ENCODE results near the gene POLG. TPM values are rescaled to one million over a fixed set of nuclear protein-coding genes. Genes with fewer than 3 reads are reported as not detected.

POLG gene
- total RNA-seq, 1 donor from 2014 or later: 55.0 TPM

DNA sequence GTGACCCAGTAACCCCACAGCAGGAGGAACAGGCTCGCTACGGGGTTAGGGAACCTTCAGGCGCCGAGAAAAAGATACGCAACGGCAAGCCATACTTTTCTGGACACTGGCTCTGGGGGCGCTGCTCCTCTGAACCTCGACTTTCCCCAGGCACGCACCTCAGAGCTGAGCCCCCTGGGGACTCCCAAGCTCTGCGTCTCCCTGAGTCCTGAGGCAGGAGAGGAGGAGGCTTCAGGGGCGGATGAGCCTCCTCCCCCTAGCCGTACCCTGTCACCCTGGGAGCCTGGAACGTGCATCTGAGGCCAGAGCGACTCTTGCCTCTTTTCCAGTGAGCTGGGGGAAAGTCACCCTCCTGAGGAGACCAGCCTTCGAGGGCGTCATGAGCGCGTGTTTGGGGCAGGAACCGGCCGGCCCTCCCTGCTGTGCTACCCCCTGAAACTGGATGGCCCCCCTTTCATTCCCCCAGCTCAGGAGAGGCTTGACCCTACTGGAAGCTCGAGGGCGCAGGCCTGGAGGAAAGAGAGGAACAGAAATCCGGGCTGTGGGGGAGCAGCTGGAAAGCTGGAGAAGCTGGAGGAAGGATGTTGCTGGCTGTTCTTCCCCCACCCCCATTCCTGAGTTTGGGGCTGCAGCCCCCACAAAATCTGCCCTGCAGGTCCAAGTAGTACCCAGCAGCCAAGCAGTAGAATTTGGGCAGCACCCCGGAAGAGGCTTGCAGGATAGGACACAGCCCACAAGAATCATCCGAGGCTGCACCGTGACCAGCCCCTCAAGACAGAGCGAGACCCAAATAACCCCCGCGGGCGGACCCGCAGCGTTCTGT, 25.1 kb upstream of the POLG start:
- Mint-ChIP-seq H3K27ac (no peak overlapping the region), H3K4me3 (peak overlapping the region; percentile 28), H3K9me3 (no peaks in the 10 kb centered on the region), H3K27me3 (peaks cover 91% of the 10 kb centered on the region), H3K36me3 (no peaks in the 10 kb centered on the region), H3K4me1 (ENCODE audit: unreplicated experiment) (no peaks in the 10 kb centered on the region)
- TF ChIP-seq CTCF (conservative IDR thresholded peaks at IDR 0.05): no peak
- DNase-seq (ENCODE audit: extremely low spot score, unreplicated experiment): no peak

DNA sequence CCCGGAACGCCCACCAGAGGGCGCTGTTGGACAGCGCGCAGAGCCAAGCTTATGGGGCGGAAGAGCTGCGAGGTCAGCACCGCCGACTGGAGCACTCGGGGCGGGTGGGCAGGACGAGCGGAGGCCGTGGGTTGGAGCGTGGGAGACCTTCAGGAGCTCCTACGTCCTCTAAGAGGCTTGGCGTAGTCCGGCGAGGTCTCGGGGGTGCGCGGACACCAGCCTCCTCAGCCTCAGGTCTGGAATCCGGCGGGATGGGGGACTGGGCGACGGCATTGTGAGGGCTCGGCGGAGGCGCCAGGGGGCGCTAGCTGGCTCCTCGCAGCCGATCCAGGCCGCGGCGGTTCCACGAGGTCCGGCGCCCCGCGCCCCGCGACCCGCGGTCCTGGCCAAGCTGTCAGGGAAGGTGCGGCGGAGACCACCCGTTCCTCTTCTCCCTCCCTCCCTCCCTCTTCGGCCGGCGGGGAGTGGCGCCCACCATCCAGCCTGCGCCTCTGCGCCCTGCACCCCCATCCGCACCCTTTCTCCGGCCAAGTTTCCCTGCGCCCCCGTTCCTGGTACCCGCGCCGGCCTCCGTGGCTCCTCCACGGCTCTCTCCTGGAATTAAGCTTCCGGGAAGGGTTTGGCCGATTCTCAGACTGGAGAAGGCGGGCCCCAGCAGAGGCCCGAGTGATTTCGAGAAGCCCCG, 24.3 kb upstream of the POLG start:
- TF ChIP-seq CTCF (conservative IDR thresholded peaks at IDR 0.05): peak; percentile 97
- peak; percentile 86 for DNase-seq (ENCODE audit: extremely low spot score, unreplicated experiment)
- Mint-ChIP-seq H3K9me3 (no peaks in the 10 kb centered on the region), H3K27me3 (peaks cover 89% of the 10 kb centered on the region), H3K4me1 (ENCODE audit: unreplicated experiment) (no peaks in the 10 kb centered on the region), H3K4me3 (peak overlapping the region; percentile 86), H3K27ac (no peak overlapping the region), H3K36me3 (no peaks in the 10 kb centered on the region)

DNA sequence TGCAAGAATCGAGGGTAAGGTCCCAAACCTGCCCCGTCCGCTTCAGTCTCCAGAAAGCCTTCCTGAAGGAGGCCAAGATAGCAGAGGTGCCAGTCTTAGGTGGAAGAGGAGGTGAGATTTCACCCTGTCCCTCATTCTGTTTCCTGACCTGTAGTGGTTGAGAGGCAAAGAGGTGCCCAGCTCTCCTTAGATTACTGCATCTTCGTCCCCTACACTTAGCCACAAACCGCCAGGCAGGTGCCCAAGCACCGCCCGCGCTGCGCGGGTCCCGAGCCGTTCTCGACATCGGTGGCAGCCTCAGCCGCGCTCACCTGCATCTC, 23.8 kb upstream of the POLG start:
- DNase-seq (ENCODE audit: extremely low spot score, unreplicated experiment): no peak
- peak overlapping the region; percentile 86 for H3K4me3 Mint-ChIP-seq
- H3K27ac Mint-ChIP-seq: no peak overlapping the region
- no peak for TF ChIP-seq CTCF (conservative IDR thresholded peaks at IDR 0.05)
- H3K36me3 Mint-ChIP-seq: no peaks in the 10 kb centered on the region
- H3K9me3 Mint-ChIP-seq: no peaks in the 10 kb centered on the region
- no peaks in the 10 kb centered on the region for H3K4me1 Mint-ChIP-seq (ENCODE audit: unreplicated experiment)
- H3K27me3 Mint-ChIP-seq: peaks cover 89% of the 10 kb centered on the region

DNA sequence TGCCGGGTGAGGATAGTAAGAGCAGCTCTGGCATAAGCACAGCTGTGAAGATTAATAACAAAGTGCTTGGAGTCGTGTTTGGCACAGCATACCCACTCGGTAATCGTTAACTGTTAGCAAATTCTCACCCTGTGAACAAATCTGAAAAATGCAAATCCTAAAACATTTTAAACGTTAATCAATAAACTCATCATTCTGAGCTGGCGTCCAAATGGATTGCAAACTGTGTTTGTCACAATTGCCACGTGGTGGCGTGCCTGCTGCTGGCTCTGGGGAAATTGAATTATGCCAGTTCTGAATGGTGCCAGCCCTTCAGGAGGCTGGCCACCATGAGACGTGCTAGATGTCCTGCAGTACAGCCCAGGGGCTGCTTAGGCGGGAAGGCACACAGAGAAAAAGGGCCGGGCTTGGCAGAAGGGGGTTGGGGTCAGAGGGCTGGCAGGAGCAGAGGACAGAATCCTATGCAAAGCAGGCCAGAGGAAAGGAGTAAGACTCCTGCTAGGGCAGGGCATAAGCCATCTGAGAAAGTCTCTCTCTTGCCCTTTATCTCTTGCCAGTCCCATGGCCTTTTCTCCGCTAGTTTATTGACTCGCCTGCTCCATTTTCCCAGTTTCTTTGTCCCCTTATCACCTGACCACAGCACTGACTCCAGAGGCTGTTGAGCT, 22.1 kb upstream of the POLG start:
- Mint-ChIP-seq H3K27ac (no peak overlapping the region), H3K4me1 (ENCODE audit: unreplicated experiment) (no peaks in the 10 kb centered on the region), H3K4me3 (no peak overlapping the region), H3K9me3 (no peaks in the 10 kb centered on the region), H3K27me3 (peaks cover 88% of the 10 kb centered on the region), H3K36me3 (no peaks in the 10 kb centered on the region)
- TF ChIP-seq CTCF (conservative IDR thresholded peaks at IDR 0.05): peak; percentile 54
- DNase-seq (ENCODE audit: extremely low spot score, unreplicated experiment): no peak

DNA sequence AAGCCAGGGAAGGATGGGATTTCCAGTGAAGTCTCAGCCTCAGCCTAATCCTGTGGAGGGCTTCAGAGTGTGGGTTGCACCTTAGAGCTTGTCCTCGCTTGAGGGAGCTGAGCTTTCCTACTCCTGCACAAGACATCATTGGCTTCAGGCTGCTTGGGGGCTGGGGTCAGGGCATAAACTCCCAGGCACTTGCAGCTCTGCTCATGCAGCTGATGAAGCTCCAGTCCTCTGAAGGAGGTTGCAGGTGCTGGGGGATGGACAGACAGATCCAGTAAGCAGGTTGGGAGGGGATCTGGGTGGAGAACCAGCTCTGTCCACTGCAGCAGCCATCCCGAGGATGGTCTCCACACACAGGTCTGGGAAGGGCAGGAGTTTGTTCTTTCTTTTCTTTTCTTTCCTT, 19.4 kb upstream of the POLG start:
- no peak for DNase-seq (ENCODE audit: extremely low spot score, unreplicated experiment)
- H3K27ac Mint-ChIP-seq: no peak overlapping the region

More for the DNA sequence above, 19.4 kb upstream of the POLG start:
- Mint-ChIP-seq H3K9me3 (no peaks in the 10 kb centered on the region), H3K4me3 (no peak overlapping the region), H3K36me3 (no peaks in the 10 kb centered on the region), H3K27me3 (peaks cover 78% of the 10 kb centered on the region), H3K4me1 (ENCODE audit: unreplicated experiment) (no peaks in the 10 kb centered on the region)
- no peak for TF ChIP-seq CTCF (conservative IDR thresholded peaks at IDR 0.05)

Data from type B pancreatic cell (in vitro differentiated cells).